ENCODE measurements around the gene CARHSP1.
A peak's percentile ranks its signal among the peaks of the same experiment; 100 is the strongest.
"Not testable (repeated sequence)": the region's sequence is repeated elsewhere in the genome, so short reads cannot be mapped to it uniquely, and the experiment has no call there.

The CARHSP1 gene

DNA sequence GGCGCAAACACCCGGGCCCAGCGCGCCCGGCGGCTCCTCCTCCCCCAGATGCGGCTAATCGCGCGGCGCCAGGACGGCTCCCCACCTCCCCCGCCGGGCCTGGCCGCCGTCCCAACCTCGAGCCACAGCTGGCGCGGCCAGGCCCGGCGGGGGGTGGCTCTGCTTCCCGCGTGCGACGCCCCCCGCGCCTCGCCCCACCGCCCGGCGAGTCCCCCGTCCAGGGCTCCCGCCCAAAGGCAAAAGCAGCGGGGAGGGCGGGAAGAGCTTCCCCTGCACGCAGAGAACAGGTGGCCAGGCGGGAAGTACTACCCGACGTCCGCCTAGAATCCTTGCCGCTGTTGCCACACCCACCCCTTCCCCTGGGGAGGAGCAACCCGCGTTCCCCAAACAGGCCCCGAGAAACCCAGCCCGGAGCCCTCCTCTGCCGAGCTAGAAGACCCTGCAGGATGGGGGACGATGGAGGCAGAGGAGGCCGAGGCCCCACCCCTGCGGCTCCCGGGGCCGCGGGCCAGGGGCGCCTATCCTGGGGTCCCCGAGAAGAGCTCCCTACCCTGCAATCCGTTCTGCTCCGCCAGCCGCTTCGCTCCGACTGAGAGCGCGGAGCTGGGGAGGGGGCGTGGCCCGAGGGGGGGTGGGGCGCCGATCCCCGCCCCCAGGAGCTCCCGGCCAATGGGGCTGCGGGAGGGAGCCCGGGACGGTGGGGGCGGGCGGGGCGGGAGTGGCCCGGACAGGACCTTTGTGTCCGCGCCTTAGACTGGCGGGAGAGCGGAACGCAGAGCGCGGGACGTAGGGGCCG lies at the start of gene CARHSP1:
Gene CARHSP1, minus strand, starts transcription at position 591 of the 796 bp plus-strand sequence. CDS start 9,678 bp downstream, outside the sequence.
- Histone ChIP-seq H3K79me2 (ENCODE audit: insufficient read depth, low read length) (peaks cover 41% of the 10 kb centered on the region), H3K4me1 (ENCODE audit: insufficient read depth, low read length, severe bottlenecking) (peaks cover 55% of the 10 kb centered on the region), H3K9me2 (ENCODE audit: low read depth, low read length) (no peaks in the 10 kb centered on the region)

DNA sequence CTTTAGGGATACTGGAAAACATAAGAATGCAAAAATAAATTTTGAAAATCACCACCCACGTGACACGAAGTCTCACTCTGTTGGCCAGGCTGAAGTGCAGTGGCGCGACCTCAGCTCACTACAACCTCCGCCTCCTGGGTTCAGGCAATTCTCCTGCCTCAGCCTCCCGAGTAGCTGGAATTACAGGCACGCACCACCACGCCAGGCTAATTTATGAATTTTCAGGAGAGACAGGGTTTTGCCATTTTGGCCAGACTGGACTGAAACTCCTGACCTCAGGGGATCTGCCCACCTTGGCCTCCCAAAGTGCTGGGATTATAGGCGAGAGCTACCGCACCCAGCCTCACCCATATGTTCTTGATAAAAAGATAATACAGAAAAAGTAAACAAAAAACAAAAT lies 48.5 kb upstream of the CARHSP1 start:
- not testable (repeated sequence) for H3K4me1 ChIP-seq (ENCODE audit: insufficient read depth, low read length, severe bottlenecking); H4K20me1 ChIP-seq (ENCODE audit: insufficient read depth, low read length); H3K27ac ChIP-seq (ENCODE audit: low read depth, low read length, poor library complexity, severe bottlenecking); H3K27me3 ChIP-seq (ENCODE audit: insufficient read depth, low read length); H3K4me2 ChIP-seq (ENCODE audit: low read length); H3K4me3 ChIP-seq (ENCODE audit: low read depth, low read length, poor library complexity, severe bottlenecking); H3K79me2 ChIP-seq (ENCODE audit: insufficient read depth, low read length); H2AFZ ChIP-seq (ENCODE audit: low read length); H3K9me2 ChIP-seq (ENCODE audit: low read depth, low read length); H3K9ac ChIP-seq (ENCODE audit: low read length); H3F3A ChIP-seq (ENCODE audit: insufficient read depth, low read length); H3K9me3 ChIP-seq (ENCODE audit: low read length)
- peaks cover 99% of the 10 kb centered on the region for H3K36me3 ChIP-seq (ENCODE audit: insufficient read depth, low read length)

More for the DNA sequence above, at the start of gene CARHSP1:
- peak within 1 kb of the TSS; percentile 97 for H3K4me2 ChIP-seq (ENCODE audit: low read length)
- H3F3A ChIP-seq (ENCODE audit: insufficient read depth, low read length), result peaks cover 4% of the 10 kb centered on the region; the same call in 1 of the 2 replicates
- H2AFZ ChIP-seq (ENCODE audit: low read length), result 0 out of 2 replicates have a peak within 1 kb of the TSS, but pooled peaks have one; percentile 19
- TF ChIP-seq, protein P1, sequence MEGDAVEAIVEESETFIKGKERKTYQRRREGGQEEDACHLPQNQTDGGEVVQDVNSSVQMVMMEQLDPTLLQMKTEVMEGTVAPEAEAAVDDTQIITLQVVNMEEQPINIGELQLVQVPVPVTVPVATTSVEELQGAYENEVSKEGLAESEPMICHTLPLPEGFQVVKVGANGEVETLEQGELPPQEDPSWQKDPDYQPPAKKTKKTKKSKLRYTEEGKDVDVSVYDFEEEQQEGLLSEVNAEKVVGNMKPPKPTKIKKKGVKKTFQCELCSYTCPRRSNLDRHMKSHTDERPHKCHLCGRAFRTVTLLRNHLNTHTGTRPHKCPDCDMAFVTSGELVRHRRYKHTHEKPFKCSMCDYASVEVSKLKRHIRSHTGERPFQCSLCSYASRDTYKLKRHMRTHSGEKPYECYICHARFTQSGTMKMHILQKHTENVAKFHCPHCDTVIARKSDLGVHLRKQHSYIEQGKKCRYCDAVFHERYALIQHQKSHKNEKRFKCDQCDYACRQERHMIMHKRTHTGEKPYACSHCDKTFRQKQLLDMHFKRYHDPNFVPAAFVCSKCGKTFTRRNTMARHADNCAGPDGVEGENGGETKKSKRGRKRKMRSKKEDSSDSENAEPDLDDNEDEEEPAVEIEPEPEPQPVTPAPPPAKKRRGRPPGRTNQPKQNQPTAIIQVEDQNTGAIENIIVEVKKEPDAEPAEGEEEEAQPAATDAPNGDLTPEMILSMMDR (IDR thresholded peaks at IDR 0.05; ENCODE audit: low read length), result no peak
- TF ChIP-seq EZH2 (IDR thresholded peaks at IDR 0.05; ENCODE audit: borderline replicate concordance, low read length), result no peak
- peak within 1 kb of the TSS; percentile 91 for H3K27ac ChIP-seq (ENCODE audit: low read depth, low read length, poor library complexity, severe bottlenecking)
- H3K9me3 ChIP-seq (ENCODE audit: low read length), result no peaks in the 10 kb centered on the region
- peak within 1 kb of the TSS; percentile 91 for H3K9ac ChIP-seq (ENCODE audit: low read length)
- H3K27me3 ChIP-seq (ENCODE audit: insufficient read depth, low read length), result no peaks in the 10 kb centered on the region
- H3K36me3 ChIP-seq (ENCODE audit: insufficient read depth, low read length), result peaks cover 3% of the 10 kb centered on the region; the same call in 1 of the 2 replicates
- H4K20me1 ChIP-seq (ENCODE audit: insufficient read depth, low read length), result no peaks in the 10 kb centered on the region
- peak within 1 kb of the TSS; percentile 81 for H3K4me3 ChIP-seq (ENCODE audit: low read depth, low read length, poor library complexity, severe bottlenecking)

DNA sequence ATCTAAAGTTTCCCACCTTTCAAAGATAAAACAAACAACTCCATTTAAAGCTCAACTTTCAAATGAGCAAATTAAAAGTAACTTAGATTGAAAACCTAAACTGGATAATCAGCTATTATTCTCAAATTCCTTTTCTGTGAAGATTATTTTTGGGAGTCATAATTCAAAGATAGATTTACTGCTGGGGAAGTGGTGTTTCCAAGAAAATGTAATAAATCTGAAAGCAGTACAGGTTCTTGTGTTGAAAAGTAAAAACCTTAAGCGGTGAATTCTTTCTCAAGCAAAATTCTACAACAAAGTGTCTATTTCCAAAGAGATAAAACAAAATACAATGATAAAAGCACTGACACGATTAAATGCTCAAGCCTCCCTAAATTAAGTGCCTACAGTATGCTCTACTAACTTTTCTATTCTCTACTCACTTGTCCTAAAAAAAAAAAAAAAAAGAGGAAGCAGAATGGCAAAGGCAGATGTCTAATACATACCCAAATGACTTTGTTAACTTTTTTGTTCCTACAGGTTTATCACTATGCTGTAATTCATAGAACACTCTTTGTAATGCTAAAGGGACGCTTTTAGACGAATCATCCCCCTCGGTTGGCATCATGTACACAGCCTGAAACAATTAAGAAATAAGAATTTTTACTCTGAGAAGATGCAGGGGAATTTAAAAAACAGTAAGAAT lies 47.9 kb upstream of the CARHSP1 start:
- peaks cover 6% of the 10 kb centered on the region; the same call in 1 of the 2 replicates for H3K79me2 ChIP-seq (ENCODE audit: insufficient read depth, low read length)
- no peak overlapping the region for H3K4me2 ChIP-seq (ENCODE audit: low read length)
- peaks cover 99% of the 10 kb centered on the region for H3K36me3 ChIP-seq (ENCODE audit: insufficient read depth, low read length)
- no peaks in the 10 kb centered on the region for H3K4me1 ChIP-seq (ENCODE audit: insufficient read depth, low read length, severe bottlenecking)
- TF ChIP-seq, protein P1 (IDR thresholded peaks at IDR 0.05; ENCODE audit: low read length), result no peak
- no peak for TF ChIP-seq EZH2 (IDR thresholded peaks at IDR 0.05; ENCODE audit: borderline replicate concordance, low read length)
- no peak overlapping the region for H3K4me3 ChIP-seq (ENCODE audit: low read depth, low read length, poor library complexity, severe bottlenecking)
- H3F3A ChIP-seq (ENCODE audit: insufficient read depth, low read length), result no peaks in the 10 kb centered on the region
- H3K9ac ChIP-seq (ENCODE audit: low read length), result no peak overlapping the region
- H3K9me3 ChIP-seq (ENCODE audit: low read length), result no peaks in the 10 kb centered on the region
- no peak overlapping the region for H3K27ac ChIP-seq (ENCODE audit: low read depth, low read length, poor library complexity, severe bottlenecking)
- H2AFZ ChIP-seq (ENCODE audit: low read length), result no peak overlapping the region
- no peaks in the 10 kb centered on the region for H3K9me2 ChIP-seq (ENCODE audit: low read depth, low read length)
- H4K20me1 ChIP-seq (ENCODE audit: insufficient read depth, low read length), result no peaks in the 10 kb centered on the region
- no peaks in the 10 kb centered on the region for H3K27me3 ChIP-seq (ENCODE audit: insufficient read depth, low read length)

All from OCI-LY1 (cell line).